Fibroblast of gingiva (primary cell): ENCODE data around the gene WDR87.
A peak's percentile ranks its signal among the peaks of the same experiment; 100 is the strongest.
"Not testable (repeated sequence)": the region's sequence is repeated elsewhere in the genome, so short reads cannot be mapped to it uniquely, and the experiment has no call there.

Experiments used
- DNase-seq: peaks from one replicate; pipeline ENCODE4 v3.0.0-alpha.2; 2011; ENCODE audit warnings: low read depth

Gene WDR87

GRCh38 chr19:37930416-37930815 is 24.0 kb upstream of the WDR87 start:
- DNase-seq = no peak

- DNase-seq = no peak
Measured at GRCh38 chr19:37929355-37929923, 23.0 kb upstream of the WDR87 start.

- DNase-seq = no peak
Measured at GRCh38 chr19:37928527-37929286, 22.3 kb upstream of the WDR87 start.

GRCh38 chr19:37926711-37927110 is 20.3 kb upstream of the WDR87 start:
- no peak for DNase-seq

DNA sequence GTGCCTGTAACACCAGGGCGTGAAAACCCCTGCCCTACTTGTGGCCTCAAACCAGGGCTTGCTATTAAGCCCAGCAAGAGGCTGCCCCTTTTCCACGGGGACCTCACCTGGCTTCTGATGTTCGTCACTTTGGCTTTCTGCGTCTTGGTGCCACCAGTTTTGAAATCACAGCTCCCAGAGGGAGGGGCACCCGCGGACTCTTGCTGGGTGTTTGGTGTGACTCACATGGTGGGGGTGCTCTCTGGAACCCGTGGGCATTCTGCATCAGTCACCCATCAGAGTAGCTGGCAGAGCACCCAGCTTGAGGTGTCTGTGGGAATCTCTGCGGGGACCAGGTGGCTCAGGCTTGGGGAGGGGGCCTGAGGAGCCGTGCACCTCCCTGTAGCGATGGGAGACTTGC is 19.9 kb upstream of the WDR87 start:
- no peak for DNase-seq

GRCh38 chr19:37925212-37925611 is 18.8 kb upstream of the WDR87 start:
- no peak for DNase-seq

- DNase-seq = not testable (repeated sequence)
Measured at GRCh38 chr19:37924573-37924972, 18.2 kb upstream of the WDR87 start.

DNA sequence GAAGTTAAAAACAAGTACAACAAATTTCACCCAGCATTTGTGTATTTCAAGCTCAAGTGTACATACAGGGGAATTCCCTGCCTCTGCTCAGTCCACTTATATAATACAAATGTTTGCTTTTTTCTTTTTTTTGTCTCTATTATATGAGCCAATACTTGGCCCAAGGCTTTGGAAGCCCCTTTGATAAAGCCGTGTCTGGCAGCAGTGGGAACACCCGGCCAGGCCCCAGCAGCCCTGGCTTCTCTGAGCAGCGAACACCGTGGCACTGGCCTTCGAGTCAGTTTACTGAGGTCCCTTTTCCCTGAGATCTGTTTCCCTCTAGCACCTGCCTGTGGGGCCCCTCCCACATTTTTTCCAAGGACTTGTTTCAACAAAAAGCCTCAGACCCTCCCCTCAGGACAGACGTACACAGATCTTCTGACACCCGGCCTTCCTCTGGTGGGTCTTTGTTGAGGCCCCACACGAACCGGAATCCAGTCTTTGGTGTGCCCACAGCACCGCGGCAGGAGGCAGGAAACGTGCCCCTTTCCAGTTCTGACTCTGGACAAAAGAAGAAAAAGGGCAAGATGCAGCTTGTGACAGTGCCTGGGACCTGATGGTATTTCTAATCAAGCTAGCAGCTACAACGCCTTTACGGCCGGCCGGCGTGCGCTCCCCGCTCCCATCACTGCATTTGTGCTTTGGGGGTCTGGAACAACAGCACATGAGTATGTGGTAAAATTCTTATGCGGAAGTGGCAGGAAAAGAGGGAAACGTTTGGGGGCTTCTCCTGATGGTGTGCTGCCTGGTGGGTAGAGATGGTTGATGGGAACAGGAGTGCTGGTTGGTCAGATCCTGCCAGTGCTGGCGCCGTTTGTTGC is 14.4 kb upstream of the WDR87 start:
- DNase-seq = no peak

DNA sequence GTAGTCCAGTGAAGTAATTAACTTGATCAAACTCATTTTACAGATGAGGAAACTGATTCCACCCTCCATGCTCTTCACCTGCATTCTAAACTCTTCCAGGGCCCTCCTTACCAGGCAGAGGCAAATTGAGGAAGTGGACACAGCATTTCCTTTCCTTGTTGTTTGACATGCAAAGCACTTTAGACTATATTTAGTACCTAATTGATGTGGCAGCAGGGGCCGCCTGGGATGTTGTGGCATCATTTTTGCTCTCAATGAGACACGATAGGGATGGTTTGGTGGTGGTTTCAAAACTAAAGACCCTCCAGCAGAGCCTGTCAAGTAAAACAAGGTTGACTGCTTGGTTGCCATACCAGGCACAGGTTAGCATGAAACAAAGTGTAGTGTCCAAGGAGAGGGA is 8.5 kb upstream of the WDR87 start:
- DNase-seq = no peak

DNA sequence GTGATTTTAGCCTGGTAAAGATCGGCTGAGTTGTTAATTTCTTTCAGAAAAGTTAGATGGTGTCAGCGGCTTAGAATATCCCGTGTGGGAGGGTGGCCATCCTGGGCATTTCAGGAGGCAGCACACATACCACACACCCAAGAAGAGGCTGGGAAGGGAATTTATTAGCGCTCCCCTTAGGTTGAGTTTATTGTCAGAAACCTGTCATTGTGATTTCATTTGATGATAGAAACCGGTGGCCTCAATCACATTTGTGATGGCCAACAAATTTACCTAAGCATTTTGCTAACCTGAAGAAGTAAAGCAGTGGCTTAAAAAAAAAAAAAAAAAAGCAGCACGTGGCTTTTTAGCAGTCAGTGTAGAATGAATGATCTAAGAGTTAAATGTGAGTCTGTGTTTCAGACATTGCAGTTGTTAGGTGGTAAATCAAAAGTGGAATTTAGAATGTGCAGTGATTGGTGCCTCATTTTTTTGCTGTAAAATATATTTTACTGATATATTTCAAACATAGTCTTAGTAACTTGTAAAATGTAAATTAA is 3.3 kb upstream of the WDR87 start:
- DNase-seq = no peak

DNA sequence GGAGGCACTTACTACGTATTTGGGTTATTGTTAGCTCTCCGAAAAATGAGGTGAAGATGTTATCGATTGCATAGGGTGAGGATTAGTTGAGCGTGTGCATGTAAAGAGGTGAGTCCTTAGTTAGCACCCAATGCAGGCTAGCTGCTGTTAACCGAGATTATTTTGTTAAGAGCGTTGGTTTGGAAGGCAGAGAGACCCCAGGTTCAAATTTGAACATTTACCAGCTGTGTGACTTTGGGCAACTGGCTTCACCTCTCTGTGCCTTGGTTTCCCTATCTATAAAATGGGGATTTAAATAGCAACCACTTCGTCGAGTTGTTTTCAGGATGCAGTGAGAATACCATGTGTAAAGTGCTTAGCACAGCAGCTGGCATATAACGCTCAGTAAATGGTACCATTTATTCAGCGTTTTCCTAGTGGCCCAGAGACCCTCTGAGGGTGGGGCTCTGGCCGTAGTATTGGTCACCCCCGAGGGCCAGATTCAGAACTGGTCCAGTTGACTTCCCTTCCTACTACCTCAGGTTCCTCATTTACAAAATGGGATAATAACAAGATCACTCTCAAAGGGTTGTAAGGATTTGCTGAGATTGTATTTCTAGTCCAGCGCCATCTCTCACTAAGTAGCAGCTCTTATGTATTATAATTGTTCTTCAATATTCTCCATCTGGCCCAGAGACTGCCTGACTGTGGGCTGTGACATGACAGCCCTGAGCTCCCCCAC is 1.5 kb upstream of the WDR87 start:
- DNase-seq = no peak

GRCh38 chr19:37906869-37907734 is 708 bp upstream of the WDR87 start, which contains the start of gene SIPA1L3:
Gene SIPA1L3 (plus strand): TSS chr19:37907208. CDS start chr19:38081566, 174,358 bp downstream.
- peak; percentile 93 for DNase-seq

DNA sequence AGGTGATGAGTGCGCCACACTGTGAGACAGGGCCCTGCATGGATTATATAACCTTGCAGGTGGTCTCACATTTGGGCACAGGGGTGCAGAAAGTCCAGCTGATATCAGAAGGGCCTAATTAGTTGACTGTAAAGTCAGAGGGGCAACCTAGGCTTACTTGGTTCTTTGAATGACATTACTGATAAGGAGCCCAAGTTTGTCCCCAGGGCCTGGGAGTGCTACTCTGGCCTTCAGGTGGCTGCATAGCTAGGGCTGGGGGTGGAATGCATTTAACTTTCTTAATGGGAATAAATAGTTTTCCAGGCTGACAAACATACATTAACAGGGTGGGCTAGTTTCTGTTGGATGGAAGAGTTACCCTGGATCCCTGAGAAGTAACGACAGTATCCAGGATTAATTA is 3.3 kb downstream of the WDR87 start:
- no peak for DNase-seq

GRCh38 chr19:37902668-37903067 is 3.7 kb downstream of the WDR87 start:
- DNase-seq = peak; percentile 39

GRCh38 chr19:37899966-37900365 is 6.4 kb downstream of the WDR87 start:
- no peak for DNase-seq

GRCh38 chr19:37899453-37899852 is 6.9 kb downstream of the WDR87 start:
- no peak for DNase-seq

DNA sequence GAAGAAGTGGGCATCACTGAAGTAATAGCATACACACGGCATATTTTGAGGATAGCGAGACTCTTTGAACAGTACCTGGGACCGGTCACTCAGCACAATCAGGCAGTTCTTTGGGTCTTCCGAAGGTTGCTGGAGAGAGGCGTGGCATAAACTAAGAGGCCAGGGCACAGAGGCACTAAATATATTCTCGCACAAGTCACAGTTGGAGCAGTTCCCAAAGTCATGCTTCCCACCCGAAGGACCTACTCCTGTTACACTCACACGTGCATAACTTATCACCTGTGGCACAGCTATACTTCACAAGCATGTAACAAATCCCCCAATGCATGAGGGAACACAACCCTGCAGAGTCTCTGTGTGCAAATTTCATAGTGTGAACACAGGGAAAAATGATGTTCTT is 10.2 kb downstream of the WDR87 start:
- DNase-seq = no peak

GRCh38 chr19:37893845-37894575 is 12.4 kb downstream of the WDR87 start:
- DNase-seq = no peak

DNA sequence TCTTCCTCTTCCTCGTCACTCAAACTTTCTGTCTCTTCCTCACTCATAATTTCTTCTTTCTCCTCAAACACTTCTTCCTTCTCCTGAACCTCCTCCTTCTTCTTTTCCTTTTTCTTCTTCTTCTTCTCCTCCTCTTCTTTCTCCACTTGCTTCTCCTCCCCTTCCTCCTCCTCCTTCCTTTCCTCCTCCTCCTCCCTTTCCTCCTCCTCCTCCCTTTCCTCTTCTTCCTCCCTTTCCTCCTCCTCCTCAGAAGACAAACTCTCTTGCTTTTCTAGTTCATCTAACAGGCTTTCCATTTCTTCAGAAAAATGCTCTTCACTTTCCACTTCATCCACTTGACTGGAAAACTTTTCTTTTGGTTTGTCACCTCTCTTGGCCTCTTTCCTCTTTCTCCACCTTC is 19.8 kb downstream of the WDR87 start:
- DNase-seq = no peak

DNA sequence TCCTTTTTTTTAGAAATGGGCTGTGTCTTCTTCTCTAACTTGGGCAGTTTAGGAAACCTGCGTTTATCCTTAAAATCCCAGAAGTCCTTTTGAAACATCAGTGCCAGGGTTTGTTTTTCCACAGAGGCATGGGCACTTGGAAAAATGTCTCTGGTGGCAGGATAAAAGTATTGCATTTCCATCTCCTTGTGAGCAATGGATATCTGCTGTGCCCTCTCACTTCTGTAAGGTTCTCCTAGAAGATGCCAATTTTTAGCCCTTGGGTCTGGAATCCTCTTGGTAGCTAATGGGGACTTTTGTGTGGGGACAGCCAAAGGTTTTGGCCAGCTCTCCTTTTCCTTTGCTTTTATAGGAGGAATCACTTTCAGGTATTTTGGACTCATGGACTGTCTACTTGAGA is 21.0 kb downstream of the WDR87 start:
- DNase-seq = no peak
